A673 (cell line): ENCODE results near the gene METTL23.

Experiments
- EZH2 ChIP-seq: fragments of 200-600 bp; sonication (generic); IDR thresholded peaks from 2 replicates; pipeline ENCODE4 v1.6.1; 2017; ENCODE audit warnings: borderline replicate concordance, low read depth, mild to moderate bottlenecking, mixed read lengths, antibody characterized with exemption, low read length; ENCODE audit not compliant: poor library complexity, severe bottlenecking
- TF ChIP-seq, protein P1 (sequence below): fragments of 300-800, 200-600 bp; sonication (generic); conservative IDR thresholded peaks from 2 replicates; pipeline ENCODE4 v1.5.1; 2017; ENCODE audit warnings: low read depth, mild to moderate bottlenecking, antibody characterized with exemption, low read length, moderate library complexity, mixed read lengths

- no peak for TF ChIP-seq EZH2
- TF ChIP-seq, protein P1, sequence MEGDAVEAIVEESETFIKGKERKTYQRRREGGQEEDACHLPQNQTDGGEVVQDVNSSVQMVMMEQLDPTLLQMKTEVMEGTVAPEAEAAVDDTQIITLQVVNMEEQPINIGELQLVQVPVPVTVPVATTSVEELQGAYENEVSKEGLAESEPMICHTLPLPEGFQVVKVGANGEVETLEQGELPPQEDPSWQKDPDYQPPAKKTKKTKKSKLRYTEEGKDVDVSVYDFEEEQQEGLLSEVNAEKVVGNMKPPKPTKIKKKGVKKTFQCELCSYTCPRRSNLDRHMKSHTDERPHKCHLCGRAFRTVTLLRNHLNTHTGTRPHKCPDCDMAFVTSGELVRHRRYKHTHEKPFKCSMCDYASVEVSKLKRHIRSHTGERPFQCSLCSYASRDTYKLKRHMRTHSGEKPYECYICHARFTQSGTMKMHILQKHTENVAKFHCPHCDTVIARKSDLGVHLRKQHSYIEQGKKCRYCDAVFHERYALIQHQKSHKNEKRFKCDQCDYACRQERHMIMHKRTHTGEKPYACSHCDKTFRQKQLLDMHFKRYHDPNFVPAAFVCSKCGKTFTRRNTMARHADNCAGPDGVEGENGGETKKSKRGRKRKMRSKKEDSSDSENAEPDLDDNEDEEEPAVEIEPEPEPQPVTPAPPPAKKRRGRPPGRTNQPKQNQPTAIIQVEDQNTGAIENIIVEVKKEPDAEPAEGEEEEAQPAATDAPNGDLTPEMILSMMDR, result no peak
These were observed 26.4 kb upstream of the METTL23 start for GRCh38 chr17:76700270-76700616.
